ENCODE measurements around the gene AP2B1.
"Not testable (repeated sequence)": the region's sequence is repeated elsewhere in the genome, so short reads cannot be mapped to it uniquely, and the experiment has no call there.

Gene AP2B1

GRCh38 chr17:35698800-35699199 is 111.7 kb downstream of the AP2B1 start:
- DNase-seq, result no peak

- DNase-seq, result no peak
Measured at GRCh38 chr17:35700150-35700549, 113.0 kb downstream of the AP2B1 start.

GRCh38 chr17:35701491-35701890 is 114.4 kb downstream of the AP2B1 start:
- DNase-seq, result no peak

- DNase-seq, result not testable (repeated sequence)
Measured at GRCh38 chr17:35703308-35703707, 116.2 kb downstream of the AP2B1 start.

- DNase-seq, result no peak
Measured at GRCh38 chr17:35705230-35705629, 118.1 kb downstream of the AP2B1 start.

GRCh38 chr17:35705705-35706104 is 118.6 kb downstream of the AP2B1 start:
- no peak for DNase-seq

GRCh38 chr17:35708149-35708548 is 121.0 kb downstream of the AP2B1 start:
- no peak for DNase-seq

GRCh38 chr17:35708951-35709350 is 121.8 kb downstream of the AP2B1 start:
- DNase-seq, result no peak

GRCh38 chr17:35709874-35710273 is 122.8 kb downstream of the AP2B1 start:
- DNase-seq, result no peak

- no peak for DNase-seq
Measured at GRCh38 chr17:35710950-35711349, 123.8 kb downstream of the AP2B1 start.

GRCh38 chr17:35713069-35713728 is 126.1 kb downstream of the AP2B1 start:
- DNase-seq, result peak; percentile 31

GRCh38 chr17:35714988-35715387 is 127.9 kb downstream of the AP2B1 start:
- DNase-seq, result no peak

- no peak for DNase-seq
Measured at GRCh38 chr17:35715416-35715815, 128.3 kb downstream of the AP2B1 start.

GRCh38 chr17:35716173-35716572 is 129.1 kb downstream of the AP2B1 start:
- no peak for DNase-seq

- DNase-seq, result no peak
Measured at GRCh38 chr17:35716897-35717465, 129.9 kb downstream of the AP2B1 start.

GRCh38 chr17:35717475-35717874 is 130.4 kb downstream of the AP2B1 start:
- no peak for DNase-seq

- no peak for DNase-seq
Measured at GRCh38 chr17:35723735-35724134, 136.6 kb downstream of the AP2B1 start.

- no peak for DNase-seq
Measured at GRCh38 chr17:35725058-35725457, 137.9 kb downstream of the AP2B1 start.

- no peak for DNase-seq
Measured at GRCh38 chr17:35725802-35726126, 138.6 kb downstream of the AP2B1 start.

GRCh38 chr17:35726127-35726952 is 139.2 kb downstream of the AP2B1 start:
- peak; percentile 57 for DNase-seq

- no peak for DNase-seq
Measured at GRCh38 chr17:35726953-35727460, 139.9 kb downstream of the AP2B1 start.

- DNase-seq, result no peak
Measured at GRCh38 chr17:35727635-35728034, 140.5 kb downstream of the AP2B1 start.

GRCh38 chr17:35728551-35728950 is 141.4 kb downstream of the AP2B1 start:
- no peak for DNase-seq
